Endothelial cell (in vitro differentiated cells): ENCODE data around the gene USP31. TPM values are rescaled to one million over a fixed set of nuclear protein-coding genes. Genes with fewer than 3 reads are reported as not detected.

ENCODE experiments used
- DNase-seq: peaks from one replicate; pipeline ENCODE4 v3.0.0; 2021; ENCODE audit warnings: low spot score
- H3K27ac Mint-ChIP-seq: one replicate; pipeline ENCODE4 v1.8.0; 2021; ENCODE audit warnings: mixed read lengths, inconsistent platforms; ENCODE audit not compliant: unreplicated experiment
- H3K27me3 Mint-ChIP-seq: one replicate; pipeline ENCODE4 v1.8.0; 2021; ENCODE audit warnings: mild to moderate bottlenecking, moderate library complexity, mixed read lengths, inconsistent platforms; ENCODE audit not compliant: unreplicated experiment
- H3K36me3 Mint-ChIP-seq: one replicate; pipeline ENCODE4 v1.8.0; 2021; ENCODE audit warnings: mild to moderate bottlenecking, low read depth, mixed read lengths, inconsistent platforms; ENCODE audit not compliant: unreplicated experiment
- H3K4me1 Mint-ChIP-seq: one replicate; pipeline ENCODE4 v1.8.0; 2021; ENCODE audit warnings: mild to moderate bottlenecking, mixed read lengths, inconsistent platforms; ENCODE audit not compliant: unreplicated experiment
- H3K4me3 Mint-ChIP-seq: one replicate; pipeline ENCODE4 v1.8.0; 2021; ENCODE audit warnings: mild to moderate bottlenecking, mixed read lengths, inconsistent platforms; ENCODE audit not compliant: unreplicated experiment
- H3K9me3 Mint-ChIP-seq: one replicate; pipeline ENCODE4 v1.8.0; 2021; ENCODE audit warnings: mixed read lengths, inconsistent platforms; ENCODE audit not compliant: unreplicated experiment
- total RNA-seq: library from RNA; stranded (reverse); fragmentation: NEBNext Ultra II Directional; extraction: Animal tissue kit (Norgen Biotek cat#: 25700); gene quantifications from one replicate; pipeline ENCODE4 v1.2.1, GENCODE V29; 2021; ENCODE audit not compliant: unreplicated experiment
- TF ChIP-seq, protein P1 (sequence below): fragments of 200-600 bp; sonication (generic); IDR thresholded peaks from one replicate; pipeline ENCODE4 v1.5.0; 2021; ENCODE audit warnings: antibody characterized with exemption; ENCODE audit not compliant: unreplicated experiment

The USP31 gene
- total RNA-seq, 1 donor from 2014 or later: 32.0 TPM

DNA sequence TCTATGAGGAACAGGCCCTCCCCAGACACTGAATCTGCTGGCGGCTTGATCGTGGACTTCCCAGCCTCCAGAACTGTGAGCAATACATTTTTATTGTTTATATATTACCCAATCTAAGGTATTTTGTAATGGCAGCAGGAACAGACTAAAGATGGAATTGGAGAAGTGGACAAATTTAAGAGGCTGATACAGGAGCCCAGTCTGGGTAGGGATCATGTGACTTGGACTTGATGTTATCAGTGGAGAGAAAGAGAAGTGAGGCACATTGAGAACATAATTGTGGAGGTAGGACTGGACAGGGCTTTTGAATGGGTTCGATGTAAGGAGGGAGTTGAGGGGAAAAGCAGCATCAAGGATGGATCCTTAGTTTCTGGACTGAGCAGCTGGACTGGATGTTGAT lies 93.8 kb downstream of the USP31 start:
- H3K4me1 Mint-ChIP-seq: no peaks in the 10 kb centered on the region
- TF ChIP-seq, protein P1, sequence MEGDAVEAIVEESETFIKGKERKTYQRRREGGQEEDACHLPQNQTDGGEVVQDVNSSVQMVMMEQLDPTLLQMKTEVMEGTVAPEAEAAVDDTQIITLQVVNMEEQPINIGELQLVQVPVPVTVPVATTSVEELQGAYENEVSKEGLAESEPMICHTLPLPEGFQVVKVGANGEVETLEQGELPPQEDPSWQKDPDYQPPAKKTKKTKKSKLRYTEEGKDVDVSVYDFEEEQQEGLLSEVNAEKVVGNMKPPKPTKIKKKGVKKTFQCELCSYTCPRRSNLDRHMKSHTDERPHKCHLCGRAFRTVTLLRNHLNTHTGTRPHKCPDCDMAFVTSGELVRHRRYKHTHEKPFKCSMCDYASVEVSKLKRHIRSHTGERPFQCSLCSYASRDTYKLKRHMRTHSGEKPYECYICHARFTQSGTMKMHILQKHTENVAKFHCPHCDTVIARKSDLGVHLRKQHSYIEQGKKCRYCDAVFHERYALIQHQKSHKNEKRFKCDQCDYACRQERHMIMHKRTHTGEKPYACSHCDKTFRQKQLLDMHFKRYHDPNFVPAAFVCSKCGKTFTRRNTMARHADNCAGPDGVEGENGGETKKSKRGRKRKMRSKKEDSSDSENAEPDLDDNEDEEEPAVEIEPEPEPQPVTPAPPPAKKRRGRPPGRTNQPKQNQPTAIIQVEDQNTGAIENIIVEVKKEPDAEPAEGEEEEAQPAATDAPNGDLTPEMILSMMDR: no peak
- H3K9me3 Mint-ChIP-seq: no peaks in the 10 kb centered on the region
- no peak overlapping the region for H3K27ac Mint-ChIP-seq
- H3K27me3 Mint-ChIP-seq: no peaks in the 10 kb centered on the region
- no peaks in the 10 kb centered on the region for H3K36me3 Mint-ChIP-seq
- H3K4me3 Mint-ChIP-seq: no peak overlapping the region
- no peak for DNase-seq

DNA sequence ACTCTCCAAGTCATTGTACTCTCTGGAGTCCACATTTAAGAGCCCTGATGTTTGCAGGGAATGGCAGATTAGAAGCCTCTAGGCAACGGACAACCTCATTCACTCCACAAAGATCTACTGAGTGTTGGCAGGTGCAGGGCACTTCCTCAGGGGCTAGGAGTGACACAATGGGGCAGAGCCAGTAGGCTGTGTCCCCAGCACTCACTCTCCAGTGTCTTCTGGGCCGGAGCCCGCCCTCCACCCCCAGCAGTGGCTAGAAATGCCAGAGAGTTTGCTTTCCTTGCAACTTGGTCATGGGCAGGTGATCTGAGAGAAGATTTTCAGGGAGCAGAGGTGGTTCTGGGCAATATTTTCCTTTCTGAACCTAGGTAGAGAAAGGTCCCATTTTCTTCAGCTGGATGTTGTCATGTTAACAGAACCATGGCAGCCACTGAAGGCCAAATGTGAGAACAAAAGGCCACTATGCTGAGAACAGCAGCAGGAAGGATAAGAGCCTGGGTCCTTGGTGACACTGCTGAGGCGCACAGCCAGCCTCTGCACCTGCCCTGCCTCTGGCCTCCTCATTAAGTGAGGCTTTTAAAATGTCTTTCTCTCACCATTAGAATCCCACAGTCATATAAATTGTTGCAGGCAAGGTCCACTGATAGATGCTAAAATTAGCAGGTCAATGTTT lies 96.2 kb downstream of the USP31 start:
- DNase-seq: no peak
- Mint-ChIP-seq H3K4me1 (peaks cover 3% of the 10 kb centered on the region), H3K27me3 (no peaks in the 10 kb centered on the region), H3K9me3 (no peaks in the 10 kb centered on the region), H3K27ac (no peak overlapping the region), H3K36me3 (no peaks in the 10 kb centered on the region), H3K4me3 (no peak overlapping the region)
- TF ChIP-seq, protein P1: no peak

DNA sequence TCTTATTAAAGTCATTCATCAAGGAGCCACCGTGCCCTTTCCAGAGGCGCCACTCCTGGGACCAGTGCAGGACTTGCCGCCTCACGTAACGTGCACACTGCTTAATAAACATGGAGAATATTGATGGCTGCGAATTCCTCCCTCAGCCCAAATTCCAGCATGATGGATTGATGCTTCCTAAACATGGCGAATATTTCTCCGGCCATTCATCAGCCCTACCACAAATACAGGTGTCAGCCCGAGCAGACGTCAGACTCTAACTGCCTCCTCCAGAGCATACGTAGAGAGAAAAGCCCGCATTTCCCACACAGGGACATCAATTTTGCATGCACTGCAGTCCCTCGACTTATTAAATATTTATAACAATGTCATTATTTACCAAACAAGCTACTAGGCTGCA lies 97.0 kb downstream of the USP31 start:
- Mint-ChIP-seq H3K4me3 (no peak overlapping the region), H3K27me3 (no peaks in the 10 kb centered on the region), H3K27ac (no peak overlapping the region), H3K9me3 (no peaks in the 10 kb centered on the region), H3K4me1 (peaks cover 3% of the 10 kb centered on the region), H3K36me3 (no peaks in the 10 kb centered on the region)
- no peak for DNase-seq
- TF ChIP-seq, protein P1: no peak

DNA sequence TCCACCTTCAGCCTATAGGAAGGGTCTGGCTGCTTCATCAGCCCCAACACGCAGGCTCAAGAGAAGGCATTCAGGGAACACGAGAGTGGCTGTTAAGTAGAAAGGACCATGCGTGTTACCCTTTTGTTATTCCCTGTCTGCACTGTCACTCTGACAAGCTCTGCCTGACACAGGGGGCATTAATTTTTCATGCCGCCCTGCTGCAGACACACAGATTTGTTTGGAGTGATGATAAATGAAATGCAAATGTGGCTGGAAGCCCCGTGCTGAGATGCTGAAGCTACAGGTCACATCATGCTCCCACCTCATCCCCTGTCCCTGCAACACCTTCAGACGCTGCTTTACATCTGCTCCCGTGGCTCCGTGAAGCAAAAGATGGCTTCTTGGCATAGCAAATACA lies 97.7 kb downstream of the USP31 start:
- no peaks in the 10 kb centered on the region for H3K36me3 Mint-ChIP-seq
- H3K9me3 Mint-ChIP-seq: no peaks in the 10 kb centered on the region
- TF ChIP-seq, protein P1: no peak
- H3K27me3 Mint-ChIP-seq: no peaks in the 10 kb centered on the region
- DNase-seq: no peak
- H3K4me3 Mint-ChIP-seq: no peak overlapping the region
- H3K27ac Mint-ChIP-seq: no peak overlapping the region
- H3K4me1 Mint-ChIP-seq: peaks cover 3% of the 10 kb centered on the region

DNA sequence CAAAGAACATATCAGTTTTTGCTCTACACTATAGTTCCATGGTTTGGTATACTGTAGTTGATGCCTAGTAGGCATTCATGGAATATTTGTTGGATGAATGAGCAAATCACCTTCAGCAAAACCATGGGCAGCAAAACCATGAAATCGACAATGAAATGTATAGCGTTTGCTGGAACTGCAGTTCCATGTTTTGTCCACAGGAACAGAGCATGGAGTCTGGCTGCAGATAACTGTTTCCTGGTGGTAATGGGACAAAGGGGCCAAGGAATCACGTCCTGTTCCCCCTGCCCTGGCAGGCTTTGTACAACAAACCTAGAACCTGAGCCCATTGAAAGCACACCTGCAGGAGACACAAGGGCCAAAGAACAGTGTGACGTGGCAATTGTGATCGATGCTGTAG lies 101.1 kb downstream of the USP31 start:
- TF ChIP-seq, protein P1: no peak
- no peak for DNase-seq
- no peaks in the 10 kb centered on the region for H3K36me3 Mint-ChIP-seq
- no peak overlapping the region for H3K27ac Mint-ChIP-seq
- H3K4me1 Mint-ChIP-seq: peaks cover 3% of the 10 kb centered on the region
- no peaks in the 10 kb centered on the region for H3K27me3 Mint-ChIP-seq
- no peaks in the 10 kb centered on the region for H3K9me3 Mint-ChIP-seq
- H3K4me3 Mint-ChIP-seq: no peak overlapping the region
